ENCODE data around the gene MTSS2. TPM values are rescaled to one million over a fixed set of nuclear protein-coding genes. Genes with fewer than 3 reads are reported as not detected.

The MTSS2 gene
- polyA plus RNA-seq, 1 donor from 2014 or later = 0.06 TPM

Other genes with a start within 250 kb of the MTSS2 start
- gene ST3GAL2, start 247.0 kb downstream of the MTSS2 start, polyA plus RNA-seq = 9.7 TPM
- gene FCSK, start 231.5 kb downstream of the MTSS2 start, polyA plus RNA-seq = 4.6 TPM
- gene COG4, start 162.5 kb downstream of the MTSS2 start, polyA plus RNA-seq = 36.9 TPM
- 122 TPM for gene SF3B3, start 162.2 kb downstream of the MTSS2 start, polyA plus RNA-seq
- gene IL34, start 39.5 kb downstream of the MTSS2 start, polyA plus RNA-seq = not detected
- gene VAC14, start 115.1 kb upstream of the MTSS2 start, polyA plus RNA-seq = 48.5 TPM

All from IgD-negative memory B cell (primary cell).